ENCODE measurements around the gene USH2A. TPM values are rescaled to one million over a fixed set of nuclear protein-coding genes. Genes with fewer than 3 reads are reported as not detected.

The USH2A gene
- total RNA-seq, 1 donor from 2014 or later = not detected

GRCh38 chr1:215647738-215648137 is 775.5 kb downstream of the USH2A start:
- Histone ChIP-seq H3K4me1 (no peaks in the 10 kb centered on the region), H3K27ac (no peak overlapping the region), H3K9me3 (no peaks in the 10 kb centered on the region), H3K4me3 (no peak overlapping the region), H3K36me3 (no peaks in the 10 kb centered on the region), H3K27me3 (ENCODE audit: low read depth) (no peaks in the 10 kb centered on the region)
- ATAC-seq = no peak
- intact Hi-C loops (cut with DNase I) = no loop called here
- no peak for TF ChIP-seq CTCF (IDR thresholded peaks at IDR 0.05)
- DNase-seq = no peak

- H3K9me3 ChIP-seq = no peaks in the 10 kb centered on the region
- H3K4me1 ChIP-seq = no peaks in the 10 kb centered on the region
- intact Hi-C loops (cut with DNase I) = no loop called here
- H3K36me3 ChIP-seq = no peaks in the 10 kb centered on the region
- no peak for TF ChIP-seq CTCF (IDR thresholded peaks at IDR 0.05)
- H3K27ac ChIP-seq = no peak overlapping the region
- ATAC-seq (no peak), DNase-seq (no peak)
- no peaks in the 10 kb centered on the region for H3K27me3 ChIP-seq (ENCODE audit: low read depth)
- no peak overlapping the region for H3K4me3 ChIP-seq
Measured at GRCh38 chr1:215645861-215646260, 777.4 kb downstream of the USH2A start.

- DNase-seq (no peak), ATAC-seq (no peak)
- Histone ChIP-seq H3K9me3 (no peaks in the 10 kb centered on the region), H3K4me1 (no peaks in the 10 kb centered on the region), H3K4me3 (no peak overlapping the region), H3K36me3 (no peaks in the 10 kb centered on the region), H3K27me3 (ENCODE audit: low read depth) (no peaks in the 10 kb centered on the region), H3K27ac (no peak overlapping the region)
- intact Hi-C loops (cut with DNase I) = no loop called here
- no peak for TF ChIP-seq CTCF (IDR thresholded peaks at IDR 0.05)
Measured at GRCh38 chr1:215645182-215645581, 778.1 kb downstream of the USH2A start.

- ATAC-seq = no peak
- no peaks in the 10 kb centered on the region for H3K27me3 ChIP-seq (ENCODE audit: low read depth)
- DNase-seq = no peak
- no peak for TF ChIP-seq CTCF (IDR thresholded peaks at IDR 0.05)
- no peaks in the 10 kb centered on the region for H3K36me3 ChIP-seq
- intact Hi-C loops (cut with DNase I) = no loop called here
- H3K9me3 ChIP-seq = no peaks in the 10 kb centered on the region
- no peaks in the 10 kb centered on the region for H3K4me1 ChIP-seq
- H3K4me3 ChIP-seq = no peak overlapping the region
- no peak overlapping the region for H3K27ac ChIP-seq
Measured at GRCh38 chr1:215643592-215644321, 779.5 kb downstream of the USH2A start.

GRCh38 chr1:215640429-215641148 is 782.7 kb downstream of the USH2A start:
- intact Hi-C loops (cut with DNase I) = no loop called here
- Histone ChIP-seq H3K36me3 (no peaks in the 10 kb centered on the region), H3K27me3 (ENCODE audit: low read depth) (no peaks in the 10 kb centered on the region), H3K4me3 (no peak overlapping the region), H3K27ac (no peak overlapping the region), H3K9me3 (no peaks in the 10 kb centered on the region), H3K4me1 (no peaks in the 10 kb centered on the region)
- no peak for TF ChIP-seq CTCF (IDR thresholded peaks at IDR 0.05)
- DNase-seq (no peak), ATAC-seq (no peak)

All from lower lobe of right lung (tissue), 2 donors.